GM21381 (cell line): ENCODE results near the gene CA11.

Experiments
- ATAC-seq: cut with Tn5 transposase; IDR thresholded peaks from one replicate; pipeline ENCODE4 v1.9.1; 2021; ENCODE audit warnings: mild to moderate bottlenecking, moderate library complexity; ENCODE audit not compliant: unreplicated experiment

CA11 gene

GRCh38 chr19:48630296-48631063 lies 15.5 kb downstream of the CA11 start:
- ATAC-seq, result no peak

- ATAC-seq, result no peak
Measured at GRCh38 chr19:48629599-48630295, 16.2 kb downstream of the CA11 start.

GRCh38 chr19:48629297-48629598 lies 16.7 kb downstream of the CA11 start:
- no peak for ATAC-seq

GRCh38 chr19:48628486-48629296 lies 17.3 kb downstream of the CA11 start:
- no peak for ATAC-seq

GRCh38 chr19:48627865-48628314 lies 18.1 kb downstream of the CA11 start:
- no peak for ATAC-seq

- no peak for ATAC-seq
Measured at GRCh38 chr19:48627201-48627864, 18.7 kb downstream of the CA11 start.

- no peak for ATAC-seq
Measured at GRCh38 chr19:48625891-48626327, 20.1 kb downstream of the CA11 start.

GRCh38 chr19:48624791-48625723 lies 20.9 kb downstream of the CA11 start:
- no peak for ATAC-seq

- peak; percentile 54 for ATAC-seq
Measured at GRCh38 chr19:48624067-48624594, 21.9 kb downstream of the CA11 start.

- no peak for ATAC-seq
Measured at GRCh38 chr19:48623556-48624066, 22.4 kb downstream of the CA11 start.

GRCh38 chr19:48619692-48620585 lies 26.0 kb downstream of the CA11 start:
- no peak for ATAC-seq

- peak; percentile 81 for ATAC-seq
Measured at GRCh38 chr19:48618916-48619691, 26.9 kb downstream of the CA11 start, which contains the start of the genes RPL18 and SPHK2. RPL18 (minus strand) TSS chr19:48619178; CDS start chr19:48619143, 35 bp downstream. SPHK2 (plus strand) TSS chr19:48619506; CDS start chr19:48620515, 1,009 bp downstream.

GRCh38 chr19:48618278-48618915 lies 27.6 kb downstream of the CA11 start:
- ATAC-seq, result no peak

GRCh38 chr19:48617146-48617937 lies 28.6 kb downstream of the CA11 start:
- no peak for ATAC-seq

GRCh38 chr19:48616491-48617056 lies 29.4 kb downstream of the CA11 start:
- ATAC-seq, result no peak

- ATAC-seq, result no peak
Measured at GRCh38 chr19:48616041-48616436, 29.9 kb downstream of the CA11 start.
